Measurements from ENCODE around the gene WDR31.
"Not testable (repeated sequence)": the region's sequence is repeated elsewhere in the genome, so short reads cannot be mapped to it uniquely, and the experiment has no call there.

The WDR31 gene

DNA sequence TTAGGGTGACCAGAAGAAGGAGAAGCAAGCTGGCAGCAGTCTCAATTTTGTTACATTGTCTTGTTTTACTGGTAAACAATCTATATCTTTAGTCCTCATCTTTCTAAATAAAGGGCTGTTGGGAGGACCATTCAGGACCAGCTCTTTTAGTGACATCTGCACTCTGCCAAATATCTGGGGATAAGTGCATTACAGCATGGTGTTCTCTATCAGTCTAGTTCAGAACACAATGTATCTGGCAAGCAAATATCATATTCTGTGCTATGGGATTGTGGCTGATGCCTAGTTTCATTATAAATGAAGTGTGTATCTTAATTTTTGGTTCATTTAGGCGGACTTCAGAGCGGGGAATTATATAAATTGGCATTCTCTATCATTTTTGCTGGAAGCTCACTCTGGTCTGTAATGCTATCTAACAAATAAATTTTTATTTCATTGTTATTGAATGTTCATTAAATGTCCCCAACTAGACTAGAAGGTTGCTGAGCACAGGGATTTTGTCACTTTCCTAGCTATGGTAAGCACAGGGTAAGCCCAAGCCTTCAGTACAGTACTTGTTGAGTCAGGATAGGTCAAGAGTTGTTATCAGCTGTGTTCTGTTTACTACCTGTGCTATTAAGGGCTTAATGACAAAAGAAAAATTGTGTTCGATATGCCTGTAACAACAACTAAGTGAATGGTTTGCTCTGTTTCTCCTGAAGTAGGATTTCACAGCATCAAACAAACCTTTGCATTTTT lies 11.9 kb downstream of the WDR31 start:
- DNase-seq, result no peak

DNA sequence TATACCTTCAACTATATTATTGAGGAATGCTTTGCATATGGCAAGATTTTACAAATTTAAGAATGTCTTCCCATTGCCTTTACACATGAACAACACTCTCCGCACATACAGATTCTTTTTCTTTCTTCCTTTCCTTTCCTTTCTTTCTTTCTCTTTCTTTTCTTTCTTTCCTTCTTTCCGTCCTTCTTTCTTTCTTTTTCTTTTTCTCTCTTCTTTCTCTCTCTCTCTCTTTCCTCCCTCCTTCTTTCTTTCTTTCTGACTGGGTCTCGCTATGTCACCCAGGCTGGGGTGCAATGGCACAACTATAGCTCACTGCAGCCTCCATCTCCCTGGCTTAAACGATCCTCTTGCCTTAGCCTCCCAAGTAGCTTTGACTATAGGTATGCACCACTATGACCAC lies 13.8 kb downstream of the WDR31 start:
- no peak for DNase-seq

DNA sequence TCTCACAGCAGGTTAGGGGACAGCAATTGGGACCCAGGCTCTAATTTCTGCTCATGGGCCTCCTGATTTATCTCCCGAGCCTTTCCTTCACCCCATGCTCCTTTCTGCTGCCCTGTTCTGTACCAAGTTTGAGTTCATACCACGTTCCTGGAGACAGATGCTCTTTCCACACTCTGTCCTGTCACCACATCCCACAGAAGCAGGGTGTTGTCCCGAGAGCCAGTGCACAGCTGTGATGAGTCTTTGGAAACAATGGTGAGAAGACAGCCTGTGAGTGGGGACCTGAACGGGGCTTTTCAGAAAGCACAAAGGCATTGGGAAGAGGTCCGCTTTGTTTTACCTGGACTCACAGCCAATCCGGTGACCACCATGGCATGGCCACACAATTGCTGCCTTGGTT lies 17.4 kb downstream of the WDR31 start:
- DNase-seq, result no peak

DNA sequence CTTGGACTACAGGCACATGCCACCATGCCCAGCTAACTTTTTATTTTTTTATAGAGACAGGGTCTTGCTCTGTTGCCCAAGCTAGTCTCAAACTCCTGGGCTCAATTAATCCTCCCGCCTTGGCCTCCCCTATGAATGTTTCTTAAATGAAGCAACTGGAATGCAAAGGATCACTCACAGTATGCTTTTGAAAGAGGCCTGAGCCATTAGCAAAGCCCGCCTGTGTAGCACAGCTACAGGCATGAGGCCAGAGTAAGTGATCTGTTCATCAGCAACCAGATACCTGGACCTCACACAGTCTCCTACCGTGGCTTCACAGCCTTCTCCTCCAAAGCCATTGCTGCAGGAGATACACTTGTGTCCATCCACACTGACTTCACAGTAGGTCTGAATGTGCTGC lies 20.0 kb downstream of the WDR31 start:
- DNase-seq, result no peak

DNA sequence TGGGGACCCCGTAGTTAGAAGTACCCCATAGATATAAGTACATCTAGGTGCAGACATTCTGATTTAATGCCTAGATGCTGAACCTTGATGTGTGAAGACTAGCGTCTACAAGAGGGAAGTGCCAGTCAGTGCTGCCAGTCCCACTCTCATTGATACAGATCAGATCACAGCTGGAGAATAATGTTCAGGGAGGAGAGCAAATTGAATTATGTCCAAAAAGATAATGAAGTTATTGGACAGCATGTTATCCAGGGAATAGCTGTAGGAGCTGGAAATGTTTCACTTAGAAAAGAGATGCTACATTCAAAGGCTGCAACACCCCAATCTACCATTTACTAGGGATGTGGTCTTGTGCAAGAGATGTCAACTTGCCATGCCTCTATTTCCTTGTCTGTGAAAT lies 21.0 kb downstream of the WDR31 start:
- DNase-seq, result no peak

DNA sequence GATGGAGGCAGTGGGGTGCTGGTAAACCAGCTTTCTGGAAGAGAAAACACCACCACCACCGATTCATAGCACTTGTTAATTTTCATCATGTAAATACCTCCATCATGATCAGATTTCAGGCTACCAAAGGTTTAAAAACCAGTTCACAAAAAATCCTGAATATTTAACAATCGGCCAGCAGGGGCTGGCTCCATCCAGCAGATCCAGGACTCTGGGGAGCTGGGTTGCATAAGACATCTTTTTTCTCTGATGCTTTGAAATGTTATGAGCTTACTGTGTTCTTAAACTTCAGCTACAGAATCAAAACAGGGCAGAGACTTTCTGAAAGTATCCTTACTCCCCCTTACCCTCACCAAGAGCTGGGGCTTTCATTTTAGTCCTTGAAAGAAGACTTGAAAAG lies 22.3 kb downstream of the WDR31 start:
- no peak for DNase-seq

DNA sequence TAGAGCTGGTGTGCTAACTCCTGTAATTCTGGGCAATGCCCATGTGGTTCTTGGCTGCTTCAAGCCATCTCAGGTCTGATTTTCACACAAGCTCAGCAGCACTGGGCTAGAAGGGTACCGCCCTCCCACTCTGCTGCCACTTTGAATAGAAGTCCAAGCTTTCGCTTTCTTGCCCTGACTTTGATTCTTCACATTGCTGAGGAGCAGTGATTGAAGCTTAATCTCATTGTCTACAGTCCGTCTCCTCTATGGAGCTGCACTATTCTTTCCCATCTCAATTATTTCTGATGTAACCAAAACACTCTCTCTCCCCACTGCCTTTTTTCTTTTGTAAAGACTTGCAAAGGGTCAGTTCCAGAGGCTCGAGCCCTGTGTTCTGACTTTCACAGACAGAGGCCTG lies 24.0 kb downstream of the WDR31 start:
- DNase-seq, result no peak

DNA sequence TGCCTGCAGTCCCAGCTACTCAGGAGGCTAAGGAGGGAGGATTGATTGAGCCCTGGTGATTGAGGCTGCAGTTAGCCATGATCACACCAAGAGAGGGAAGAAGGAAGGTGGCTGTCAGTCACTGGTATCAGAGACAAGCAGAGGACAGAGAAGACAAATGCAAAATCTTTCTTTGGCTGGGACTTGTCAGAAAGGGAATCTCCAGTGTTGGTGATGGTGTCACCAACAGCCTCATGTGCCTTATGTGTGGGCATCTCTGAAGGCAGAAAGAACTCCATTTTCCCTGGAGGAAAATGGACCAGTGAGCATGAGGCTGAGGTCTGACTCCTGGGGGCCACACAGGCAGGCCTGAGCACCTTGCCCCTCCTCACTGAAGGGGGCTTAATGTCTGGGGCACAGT lies 24.8 kb downstream of the WDR31 start:
- no peak for DNase-seq

DNA sequence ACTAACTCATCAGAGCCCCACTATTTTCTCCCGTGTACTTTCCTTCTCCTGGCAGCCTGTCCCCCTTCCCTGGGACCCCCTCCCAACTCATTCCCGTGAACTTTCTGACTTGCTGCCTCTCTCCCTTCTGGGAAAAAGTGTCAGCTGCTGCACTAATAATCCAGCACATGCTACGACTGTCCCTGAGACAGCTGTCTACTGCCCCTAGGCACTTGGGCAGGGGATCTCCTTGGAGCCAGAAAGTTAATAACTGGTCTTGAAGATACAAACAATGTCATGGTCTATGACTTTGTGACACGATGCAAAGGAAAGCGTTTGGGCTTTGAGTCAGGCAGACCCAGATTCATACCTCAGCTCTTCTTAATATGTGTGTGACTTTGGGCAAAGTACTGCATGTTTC lies 26.8 kb downstream of the WDR31 start:
- DNase-seq, result no peak

DNA sequence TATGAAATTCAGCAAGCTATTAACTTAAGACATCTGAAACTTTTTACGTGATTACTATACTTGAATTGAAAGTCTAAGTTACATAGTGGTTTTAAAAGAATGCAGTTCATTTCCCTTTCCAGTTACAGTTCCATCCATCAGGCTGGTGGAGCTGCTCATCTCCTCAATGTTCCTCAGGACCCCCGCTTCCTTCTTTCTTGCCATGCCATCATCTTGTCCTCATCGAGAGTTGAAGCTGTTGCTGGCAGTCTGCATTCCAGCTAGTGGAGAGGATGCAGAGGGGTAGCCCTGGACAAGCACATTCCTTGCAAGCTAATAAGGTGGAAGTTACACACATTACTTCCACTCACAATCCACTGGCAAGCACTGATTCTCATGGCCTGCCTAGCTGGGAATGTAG lies 28.1 kb downstream of the WDR31 start:
- DNase-seq, result no peak

DNA sequence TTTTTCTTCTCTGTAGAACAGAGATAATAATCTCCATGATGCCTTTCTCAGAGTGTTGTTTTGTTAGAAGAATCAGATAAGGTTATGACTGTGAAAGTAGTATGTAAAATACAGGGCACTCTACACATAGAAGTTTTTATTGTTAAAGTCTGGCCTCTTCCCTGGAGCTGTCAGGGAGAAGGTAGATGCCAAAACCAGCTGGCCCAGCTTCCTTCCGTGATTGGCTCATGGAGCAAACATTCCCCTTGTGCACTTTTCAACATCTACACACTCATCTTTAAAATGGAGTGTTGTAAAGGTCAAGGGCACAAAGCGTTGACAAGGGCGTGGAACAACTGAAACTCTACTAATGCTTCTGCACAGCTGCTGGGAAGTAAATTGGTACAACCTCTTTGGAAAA lies 29.5 kb downstream of the WDR31 start:
- no peak for DNase-seq

DNA sequence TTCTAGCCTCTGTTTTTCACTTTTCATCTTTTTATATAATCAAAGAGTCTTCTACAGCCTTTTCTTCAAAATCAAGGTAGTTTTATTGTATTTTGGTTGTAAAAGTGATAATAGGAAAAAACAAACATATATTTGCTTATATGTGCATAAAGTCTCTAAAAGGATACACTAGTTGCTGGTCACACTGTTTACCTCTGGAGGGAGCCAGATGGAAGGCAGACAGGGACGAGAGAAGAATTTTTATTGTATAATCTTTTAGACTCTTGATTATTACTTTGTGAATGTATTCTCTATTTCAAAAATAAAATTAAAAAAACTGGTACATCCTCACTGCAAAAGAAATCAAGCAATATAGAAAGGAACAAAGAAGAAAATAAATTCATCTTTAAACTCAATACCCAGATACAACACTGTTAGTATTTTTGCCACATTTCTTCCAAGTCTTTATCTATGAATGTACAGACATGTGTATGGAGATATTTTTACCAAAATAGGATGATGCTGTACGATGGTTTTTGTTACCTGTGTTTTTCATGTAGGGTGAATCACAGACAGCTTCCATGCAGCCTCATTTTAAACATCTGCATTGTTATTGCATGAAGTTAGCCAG lies 30.8 kb downstream of the WDR31 start:
- DNase-seq, result peak; percentile 19

DNA sequence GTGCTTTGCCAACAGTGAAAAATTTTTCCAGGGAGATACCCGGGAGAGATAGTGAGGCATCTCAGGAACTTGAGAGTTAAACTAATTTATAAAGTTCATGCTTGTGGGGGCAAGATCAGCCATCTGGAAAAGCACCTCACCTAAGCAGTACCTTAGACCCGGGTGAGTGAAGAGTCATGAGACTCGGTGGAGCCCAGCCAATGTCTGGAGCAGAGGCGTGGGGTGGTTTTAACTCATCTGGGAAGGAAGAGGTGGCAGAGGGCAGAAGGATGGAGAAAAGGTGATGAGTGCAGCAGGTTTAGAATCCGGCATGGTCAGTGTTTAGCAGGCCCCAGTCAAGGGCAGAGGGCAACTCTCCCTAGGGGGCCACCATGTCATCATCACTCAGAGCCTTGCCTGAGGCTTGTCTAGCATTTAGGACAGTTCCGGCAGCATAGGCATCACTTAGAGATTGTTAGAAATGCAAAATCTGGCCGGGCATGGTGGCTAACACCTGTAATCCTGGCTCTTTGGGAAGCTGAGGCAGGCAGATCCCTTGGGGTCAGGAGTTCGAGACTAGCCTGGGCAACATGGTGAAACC lies 32.6 kb downstream of the WDR31 start:
- DNase-seq, result no peak

DNA sequence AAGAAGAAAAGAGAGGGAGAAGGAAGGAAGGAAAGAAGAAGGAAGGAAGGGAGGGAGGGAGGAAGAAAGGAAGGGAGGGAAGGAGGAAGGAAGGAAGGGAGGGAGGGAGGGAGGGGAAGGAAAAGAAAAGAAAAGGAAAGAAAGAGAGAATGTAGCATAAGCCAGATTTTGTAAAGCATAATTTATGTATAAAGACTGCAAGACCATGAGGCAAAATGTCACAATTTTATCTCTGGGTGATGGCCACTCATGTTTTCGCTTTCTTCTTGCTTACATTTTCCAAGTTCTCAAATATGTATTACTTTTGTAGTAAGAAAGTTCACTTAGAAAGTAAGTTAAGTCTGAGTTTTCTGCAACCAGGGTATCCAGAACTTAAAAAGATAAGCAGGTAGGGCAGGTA lies 33.5 kb downstream of the WDR31 start:
- no peak for DNase-seq

DNA sequence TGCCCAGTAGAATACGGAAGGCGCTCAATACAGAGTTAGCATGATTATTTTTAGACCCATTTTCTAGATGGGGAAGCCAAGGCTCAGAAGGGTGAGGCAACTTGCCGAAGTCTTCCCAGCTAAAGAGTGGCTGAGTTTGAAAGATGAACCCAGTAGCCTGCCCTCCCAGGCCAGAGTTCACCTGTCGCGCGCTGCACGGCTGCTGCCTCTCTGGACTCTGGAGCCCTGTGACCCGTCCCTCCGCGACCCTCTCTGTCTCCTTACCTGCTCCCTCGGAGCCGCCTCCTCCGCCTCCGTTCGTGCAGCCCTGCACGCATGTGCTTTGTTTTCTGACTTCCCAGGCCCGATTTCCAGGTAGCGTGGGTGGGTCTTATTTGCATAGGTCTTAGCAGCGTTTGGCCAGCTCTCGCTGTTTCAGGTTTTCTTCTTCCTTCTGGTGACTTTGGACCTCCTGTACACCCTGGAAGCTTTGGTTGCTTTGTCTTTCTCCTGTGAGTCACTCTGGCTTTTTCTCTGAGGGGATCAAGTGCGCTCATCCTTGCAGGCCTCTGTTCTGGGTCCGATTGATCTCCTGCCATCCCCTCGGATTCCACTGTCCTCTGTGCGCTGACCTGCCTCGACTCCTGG lies 37.2 kb downstream of the WDR31 start, which contains the start of gene RNF183:
TSS of gene RNF183 (minus strand) at position 585 of the 627 bp plus-strand sequence. CDS start 5,192 bp downstream, outside the sequence.
- DNase-seq, result no peak

DNA sequence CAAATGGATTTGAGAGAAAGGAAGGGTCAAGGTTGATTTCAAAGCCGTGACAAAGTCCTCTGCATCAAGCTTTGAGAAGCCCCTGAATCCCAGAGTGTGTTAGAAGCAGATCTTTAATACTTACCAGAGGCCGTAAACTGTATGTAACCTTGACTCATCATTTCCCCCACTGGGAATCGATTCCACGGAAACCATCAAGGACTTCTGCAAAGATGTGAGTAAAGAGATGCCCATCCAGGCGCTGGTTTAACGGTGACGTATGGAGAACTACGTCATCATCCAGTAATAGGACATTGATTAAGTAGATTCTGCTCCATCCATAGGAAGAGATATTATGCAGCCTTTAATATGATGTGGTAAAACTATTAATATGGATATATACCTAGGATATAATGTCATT lies 38.5 kb downstream of the WDR31 start:
- no peak for DNase-seq

DNA sequence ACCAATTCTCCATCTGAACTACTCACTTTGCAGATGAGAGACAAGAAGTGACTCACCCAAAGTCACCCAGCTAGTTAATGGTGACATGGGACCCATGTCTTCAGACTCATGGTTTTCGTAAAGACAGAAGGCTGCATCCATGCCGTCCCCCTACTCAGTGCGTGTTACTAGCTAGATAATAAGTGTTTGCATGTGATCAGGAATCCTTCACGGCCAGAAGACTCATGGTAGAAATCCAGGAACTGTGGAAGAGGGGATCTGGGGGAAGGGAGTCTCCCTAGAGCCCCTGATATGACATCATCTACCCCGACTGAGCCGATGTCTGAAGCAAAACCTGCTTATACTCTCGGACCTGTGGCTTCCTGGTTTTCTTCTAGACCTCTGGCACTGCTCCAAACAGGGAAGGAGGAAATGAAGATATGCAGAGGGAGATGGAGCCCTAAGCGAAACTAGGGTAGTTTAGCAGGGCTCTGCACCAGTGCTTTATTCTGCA lies 40.2 kb downstream of the WDR31 start:
- DNase-seq, result no peak

DNA sequence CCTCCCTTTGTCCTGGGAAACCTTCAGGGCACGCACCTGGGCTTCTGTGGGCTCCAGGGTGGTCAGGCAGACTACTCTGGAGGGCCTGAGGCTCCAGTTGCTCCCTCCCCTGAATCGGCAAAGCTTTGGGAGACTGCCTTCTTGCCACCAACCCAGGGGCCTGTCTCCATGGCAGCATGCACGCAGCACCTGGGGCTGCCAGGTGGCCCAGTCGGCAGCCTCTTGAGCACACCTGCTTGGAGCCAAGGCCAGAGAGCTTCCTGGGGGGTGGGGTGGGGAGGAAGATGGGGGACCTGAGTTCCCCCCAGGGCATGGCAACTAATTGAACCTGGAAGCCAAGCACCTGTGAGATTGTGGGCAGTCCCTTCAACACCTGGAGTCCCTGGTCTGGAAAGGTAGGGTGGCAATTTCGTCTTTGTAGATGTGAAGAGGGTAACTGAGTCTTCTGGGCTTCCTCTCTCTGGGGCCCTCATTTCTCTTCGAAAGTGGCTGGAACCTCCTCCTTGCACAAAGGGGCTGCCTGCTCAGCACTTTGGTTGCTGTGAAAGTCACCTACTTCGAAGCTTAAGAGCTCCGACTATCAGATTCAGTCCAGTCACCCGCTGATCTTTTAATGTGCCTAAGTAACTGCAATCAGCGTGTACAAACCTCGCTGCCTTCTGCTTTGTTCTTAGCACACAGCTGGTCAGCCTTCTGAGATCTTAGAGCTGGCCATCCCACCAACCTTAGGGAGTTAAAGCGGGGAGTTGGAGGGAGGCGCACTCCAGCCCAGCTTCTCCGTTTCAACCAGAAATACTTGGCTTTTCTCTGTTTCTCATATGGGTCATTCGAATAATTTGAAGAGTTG lies 40.9 kb downstream of the WDR31 start:
- no peak for DNase-seq

DNA sequence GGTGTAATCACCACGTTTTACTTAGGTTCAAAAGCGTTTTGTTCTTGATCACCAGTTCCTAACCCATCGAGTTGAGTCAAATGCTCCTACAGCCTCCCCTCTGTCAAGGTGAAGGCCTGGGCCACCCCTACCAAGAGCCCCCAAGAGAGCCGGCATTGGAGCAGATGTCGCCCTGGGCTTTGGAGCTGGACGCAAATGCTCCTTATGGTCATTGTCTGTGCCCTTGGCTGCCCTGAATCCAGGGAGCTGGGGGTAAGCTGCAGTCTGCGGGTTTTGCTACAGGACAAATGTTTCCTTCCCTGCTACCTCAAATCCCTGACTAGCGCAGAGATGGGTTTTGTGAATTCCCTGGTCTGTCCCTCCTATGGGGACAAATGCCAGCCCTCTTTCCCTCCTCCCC lies 41.8 kb downstream of the WDR31 start:
- no peak for DNase-seq

DNA sequence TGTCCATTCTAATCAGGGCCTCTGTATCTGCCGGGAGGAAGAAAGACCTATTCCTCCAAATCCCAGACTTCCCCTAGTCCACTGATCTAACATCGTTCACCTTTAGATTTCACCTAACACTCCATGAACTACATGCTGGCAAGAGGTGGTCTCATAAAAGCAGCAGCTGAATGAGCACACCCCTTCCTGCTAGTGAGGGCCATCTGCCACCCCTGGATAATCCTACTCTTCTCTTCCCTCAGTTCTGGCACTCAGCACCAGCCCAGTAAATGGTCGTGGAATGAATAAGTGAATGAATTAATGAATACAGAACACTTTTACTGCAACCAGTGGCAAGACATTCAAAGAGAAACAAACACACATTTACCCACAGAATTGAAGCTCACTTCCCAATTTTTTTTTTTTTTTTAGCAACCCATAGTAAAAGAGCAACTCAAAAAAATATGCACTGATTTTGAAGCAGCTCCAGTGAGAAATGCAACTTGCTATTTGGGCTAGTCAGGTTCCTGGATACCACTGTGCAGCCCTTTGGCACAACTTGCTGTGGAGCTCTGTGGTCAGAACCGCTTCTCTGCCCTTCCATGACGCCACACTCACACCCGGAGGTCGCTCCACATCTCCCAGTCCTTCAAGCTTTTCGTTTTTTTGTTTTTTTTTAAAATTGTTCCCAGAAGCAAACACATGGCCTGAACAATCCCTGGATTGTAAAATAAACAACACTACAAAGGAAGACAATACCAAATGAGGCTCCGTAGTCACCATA lies 43.1 kb downstream of the WDR31 start:
- no peak for DNase-seq

DNA sequence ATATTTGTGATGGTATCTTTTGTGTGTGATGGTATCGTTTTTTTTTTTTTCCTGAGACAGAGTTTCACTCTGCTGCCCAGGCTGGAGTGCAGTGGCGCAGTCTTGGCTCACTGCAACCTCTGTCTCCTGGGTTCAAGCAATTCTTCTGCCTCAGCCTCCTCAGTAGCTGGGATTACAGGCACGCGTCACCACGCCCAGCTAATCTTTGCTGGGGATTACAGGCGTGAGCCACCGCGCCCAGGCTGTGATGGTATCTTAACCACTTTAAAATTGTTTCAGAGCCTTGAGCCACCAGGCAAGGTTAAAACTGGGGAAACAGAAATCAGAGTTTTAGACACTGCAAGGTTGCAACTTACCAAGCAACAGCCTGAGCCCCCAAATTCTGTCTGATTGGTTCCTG lies 43.8 kb downstream of the WDR31 start:
- not testable (repeated sequence) for DNase-seq

DNA sequence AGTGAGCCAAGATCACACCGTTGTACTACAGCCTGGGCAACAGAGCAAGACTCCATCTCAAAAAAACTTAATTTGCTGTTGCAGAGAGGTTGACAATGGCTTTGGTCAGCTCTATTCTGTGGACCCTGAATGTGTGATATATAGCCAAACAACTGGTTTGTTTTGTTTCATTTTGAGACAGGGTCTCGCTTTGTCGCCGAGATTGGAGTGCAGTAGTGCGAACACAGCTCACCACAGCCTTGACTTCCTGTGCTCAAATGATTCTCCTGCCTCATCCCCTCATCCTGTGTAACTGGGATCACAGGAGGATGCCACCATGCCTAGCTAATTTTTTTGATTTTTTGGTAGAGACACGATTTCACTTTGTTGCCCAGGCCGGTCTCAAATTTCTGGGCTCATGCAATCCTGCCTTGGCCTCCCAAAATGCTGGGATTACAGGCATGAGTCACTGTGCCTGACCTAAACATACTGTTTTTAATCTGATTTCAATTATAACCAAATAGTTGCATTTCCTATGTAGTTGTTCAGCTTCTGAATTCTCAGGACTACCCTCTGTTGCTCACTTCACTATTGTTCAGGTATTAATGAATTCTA lies 46.7 kb downstream of the WDR31 start:
- DNase-seq, result no peak
